ENCODE data around the gene RGL3.
"Not testable (repeated sequence)": the region's sequence is repeated elsewhere in the genome, so short reads cannot be mapped to it uniquely, and the experiment has no call there.

Gene RGL3

GRCh38 chr19:11382898-11383705 lies 36.0 kb downstream of the RGL3 start:
- DNase-seq (ENCODE audit: low spot score), result peak; percentile 48

- DNase-seq (ENCODE audit: low spot score), result peak; percentile 98
These were observed 38.2 kb downstream of the RGL3 start for GRCh38 chr19:11380653-11381537.

DNA sequence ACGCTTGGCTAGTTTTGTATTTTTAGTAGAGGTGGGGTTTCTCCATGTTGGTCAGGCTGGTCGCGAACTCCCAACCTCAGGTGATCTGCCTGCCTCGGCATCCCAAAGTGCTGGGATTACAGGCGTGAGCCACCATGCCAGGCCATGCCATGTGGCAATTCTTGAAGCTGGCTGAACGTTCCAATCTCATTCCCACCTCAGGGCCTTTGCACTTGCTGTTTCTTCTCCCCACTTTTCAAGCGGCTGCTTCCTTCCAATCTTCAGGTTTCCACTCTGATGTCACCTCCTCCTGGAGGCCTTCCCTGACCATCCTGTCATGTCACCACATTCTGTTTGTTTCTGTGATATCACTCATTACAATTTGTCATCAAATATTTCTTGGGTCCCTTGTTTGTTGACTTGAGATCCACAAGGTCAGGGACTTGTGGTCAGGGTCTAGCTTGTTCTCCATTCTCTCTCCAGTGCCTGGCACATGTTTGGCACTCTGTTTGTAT lies 39.2 kb downstream of the RGL3 start:
- DNase-seq (ENCODE audit: low spot score), result no peak

- DNase-seq (ENCODE audit: low spot score), result not testable (repeated sequence)
These were observed 39.8 kb downstream of the RGL3 start for GRCh38 chr19:11379269-11379845.

GRCh38 chr19:11378319-11379189 lies 40.6 kb downstream of the RGL3 start:
- peak; percentile 87 for DNase-seq (ENCODE audit: low spot score)

DNA sequence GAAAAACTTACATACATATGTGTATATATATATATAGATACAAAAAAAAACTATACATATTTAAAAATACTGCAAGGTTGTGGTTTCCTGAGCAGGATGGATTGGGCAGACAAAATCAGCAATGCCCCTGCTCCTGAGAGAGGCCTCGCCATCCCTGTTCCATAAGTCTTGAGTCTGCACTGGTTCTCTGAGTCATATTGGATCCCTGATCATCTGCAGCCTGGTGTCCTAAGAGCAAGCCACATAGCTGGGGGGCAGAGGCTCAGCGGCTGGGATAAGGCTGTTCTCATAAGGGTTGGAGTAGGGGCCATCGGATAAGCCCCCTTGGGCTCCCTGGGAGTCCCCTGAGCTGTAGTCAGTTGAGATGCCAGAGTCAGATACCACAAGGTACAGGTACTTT lies 41.4 kb downstream of the RGL3 start:
- DNase-seq (ENCODE audit: low spot score), result peak; percentile 26

DNA sequence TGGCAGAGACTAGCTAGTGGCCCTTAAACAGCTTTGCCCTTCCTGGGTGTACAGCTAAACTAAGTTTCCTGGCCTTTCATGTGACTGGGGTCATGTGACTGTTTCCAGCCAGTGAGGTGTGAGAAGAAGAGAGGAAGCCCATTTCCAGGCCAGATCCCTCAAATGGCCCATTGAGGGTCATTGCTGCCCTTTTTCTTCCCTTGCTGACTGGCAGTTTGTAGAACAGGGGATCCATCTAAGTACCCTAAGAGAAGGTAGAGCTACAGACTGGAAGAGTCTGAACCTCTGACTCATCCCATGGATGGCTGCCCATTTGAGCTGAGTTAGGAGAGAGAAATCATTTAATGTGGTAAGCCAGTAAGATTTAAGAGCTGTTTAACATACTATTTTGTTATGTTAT lies 41.9 kb downstream of the RGL3 start:
- DNase-seq (ENCODE audit: low spot score), result peak; percentile 85

- peak; percentile 65 for DNase-seq (ENCODE audit: low spot score)
These were observed 43.8 kb downstream of the RGL3 start for GRCh38 chr19:11375143-11375948.

- peak; percentile 100 for DNase-seq (ENCODE audit: low spot score)
These were observed 44.5 kb downstream of the RGL3 start, which contains the start of gene SWSAP1 for GRCh38 chr19:11374433-11375142. SWSAP1 (plus strand) TSS chr19:11374666; CDS start chr19:11374681, 15 bp downstream.

- no peak for DNase-seq (ENCODE audit: low spot score)
These were observed 45.2 kb downstream of the RGL3 start for GRCh38 chr19:11373885-11374432.

GRCh38 chr19:11373166-11373884 lies 45.8 kb downstream of the RGL3 start:
- DNase-seq (ENCODE audit: low spot score), result peak; percentile 31

DNA sequence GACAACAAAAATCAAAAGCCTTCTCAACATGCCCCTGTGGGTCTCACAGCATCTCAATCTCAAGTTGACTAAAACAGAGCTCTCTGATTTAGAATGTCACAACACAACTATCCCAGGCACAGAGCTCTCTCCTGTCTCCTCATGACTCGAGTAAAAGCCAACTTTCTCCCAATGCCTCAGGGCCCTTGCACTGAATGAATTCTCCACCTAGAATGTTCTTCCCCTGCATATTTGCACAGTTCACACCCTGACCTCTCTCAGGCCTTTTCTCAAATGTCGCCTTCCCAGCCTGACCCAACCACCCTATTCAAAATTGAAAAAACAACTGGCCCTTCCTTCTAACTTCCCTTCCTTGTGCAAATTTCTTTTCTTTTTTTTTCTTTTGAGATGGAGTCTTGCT lies 48.4 kb downstream of the RGL3 start:
- DNase-seq (ENCODE audit: low spot score), result no peak

- DNase-seq (ENCODE audit: low spot score), result no peak
These were observed 51.6 kb downstream of the RGL3 start for GRCh38 chr19:11367528-11367927.

DNA sequence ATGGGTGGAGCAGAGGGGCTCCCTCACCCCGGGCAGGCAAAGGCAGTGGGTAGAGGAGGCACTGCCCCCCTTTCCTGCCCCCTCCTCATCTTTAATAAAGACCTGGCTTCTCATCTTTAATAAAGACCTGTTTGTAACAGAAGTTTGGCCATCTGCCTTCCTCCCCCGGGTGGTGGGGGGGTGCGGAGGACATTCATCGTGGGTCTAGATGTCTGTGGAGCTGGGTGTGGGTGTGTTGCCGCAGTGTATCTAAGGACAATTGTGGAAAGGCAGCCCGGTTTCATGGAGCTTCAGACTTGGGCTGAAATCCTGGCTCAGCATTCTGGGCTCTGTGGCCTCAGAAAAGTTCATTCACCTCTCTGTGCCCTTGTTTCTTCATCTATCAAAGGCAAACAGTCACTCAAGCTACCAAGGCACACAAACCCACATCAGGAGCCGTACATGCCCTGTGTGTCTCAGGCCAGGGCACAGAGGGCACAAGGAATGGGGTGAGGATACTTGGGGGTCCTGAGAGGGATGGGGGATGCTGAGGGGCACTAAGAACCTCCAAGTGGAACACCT lies 53.5 kb downstream of the RGL3 start:
- no peak for DNase-seq (ENCODE audit: low spot score)

DNA sequence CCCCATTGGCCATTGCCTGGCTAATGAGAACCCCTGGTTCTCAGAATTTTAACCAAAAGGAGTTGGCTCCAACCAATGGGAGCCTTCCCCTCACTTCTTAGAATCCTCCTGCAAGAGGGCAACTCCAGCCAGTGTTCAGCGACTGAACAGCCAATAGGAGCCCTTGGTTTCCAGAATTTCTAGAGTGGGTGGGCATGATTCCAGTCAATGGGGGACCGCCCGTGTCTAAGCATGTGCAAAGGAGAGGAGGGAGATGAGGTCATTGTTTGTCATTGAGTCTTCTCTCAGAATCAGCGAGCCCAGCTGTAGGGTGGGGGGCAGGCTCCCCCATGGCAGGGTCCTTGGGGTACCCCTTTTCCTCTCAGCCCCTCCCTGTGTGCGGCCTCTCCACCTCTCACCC lies 54.2 kb downstream of the RGL3 start:
- DNase-seq (ENCODE audit: low spot score), result no peak

GRCh38 chr19:11364296-11364904 lies 54.7 kb downstream of the RGL3 start:
- DNase-seq (ENCODE audit: low spot score), result no peak

DNA sequence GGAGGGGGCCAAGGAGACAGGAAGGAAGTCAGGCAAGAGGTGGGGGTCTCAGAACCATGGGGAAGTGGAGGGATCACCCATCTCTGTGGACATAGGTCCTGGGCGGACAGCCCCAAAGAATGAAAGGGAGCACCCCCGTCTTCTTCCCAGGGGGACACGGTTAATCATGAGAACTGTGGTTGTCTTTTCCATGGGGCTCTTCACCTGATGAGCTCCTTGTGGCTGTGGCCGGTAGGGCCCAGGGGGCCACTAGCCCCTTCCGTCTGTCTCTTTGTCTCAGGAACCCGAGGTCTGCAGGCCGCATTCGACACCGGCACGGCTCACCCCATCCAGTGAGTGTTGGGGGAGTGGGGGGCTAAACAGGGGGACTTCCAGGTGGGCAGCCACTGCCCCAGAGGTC lies 55.2 kb downstream of the RGL3 start:
- no peak for DNase-seq (ENCODE audit: low spot score)

Data from kidney tubule cell (primary cell).